NCI-H1694 (cell line): ENCODE results near the gene SYP.
"Not testable (repeated sequence)": the region's sequence is repeated elsewhere in the genome, so short reads cannot be mapped to it uniquely, and the experiment has no call there.

ENCODE experiments used
- DNase-seq: peaks from one replicate; lab custom pipeline; 2025; lab: John Stamatoyannopoulos, UW

SYP gene

DNA sequence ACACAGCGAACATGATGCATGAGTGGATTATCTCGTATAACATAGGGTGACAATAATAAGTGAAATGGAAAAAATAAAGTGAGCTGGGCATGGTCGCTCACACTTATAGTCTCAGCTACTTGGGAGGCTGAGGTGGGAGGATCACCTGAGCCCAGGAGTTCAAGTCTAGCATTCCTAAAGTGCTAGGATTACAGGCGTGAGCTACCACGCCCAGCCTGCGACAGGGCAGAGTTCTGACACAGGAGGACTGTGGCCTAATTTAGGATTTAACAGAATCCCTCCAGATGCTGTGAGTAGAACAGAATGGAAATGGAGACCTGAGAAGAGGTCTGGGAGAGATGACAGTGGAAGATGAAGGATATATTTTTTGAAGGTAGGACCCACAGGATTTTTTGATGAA, 10.4 kb downstream of the SYP start:
- DNase-seq = no peak

DNA sequence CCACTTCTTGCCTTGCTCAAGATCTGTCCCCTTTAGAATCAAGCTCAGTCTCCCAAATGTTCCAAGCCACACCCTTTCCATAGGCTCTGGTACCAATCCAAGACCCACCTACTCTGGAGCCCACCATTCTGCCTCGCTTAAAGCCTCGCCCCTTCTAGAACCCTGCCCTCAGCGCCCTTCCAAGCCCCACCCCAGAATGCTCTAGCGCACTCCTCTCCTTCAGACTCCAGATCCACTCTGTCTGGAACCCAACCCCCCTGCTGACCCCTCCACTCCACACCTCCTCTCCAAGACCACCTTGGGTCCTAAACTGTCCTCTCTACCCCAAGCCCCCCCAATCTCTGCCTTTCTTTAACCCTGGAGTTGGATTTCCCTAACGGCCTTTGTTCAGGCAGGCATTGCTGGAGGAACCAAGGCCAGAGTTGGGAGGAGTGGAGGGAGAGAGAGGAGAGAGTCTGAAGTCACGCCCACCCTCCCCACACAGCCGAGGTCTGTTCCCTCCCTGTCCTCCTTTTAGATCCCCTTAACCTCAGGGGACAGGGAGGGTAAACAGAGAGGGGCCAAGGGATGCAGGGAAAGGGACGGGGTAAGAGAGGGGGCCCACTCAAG, 11.4 kb downstream of the SYP start:
- no peak for DNase-seq

- no peak for DNase-seq
These were observed 12.5 kb downstream of the SYP start for GRCh38 chrX:49187526-49187925.

DNA sequence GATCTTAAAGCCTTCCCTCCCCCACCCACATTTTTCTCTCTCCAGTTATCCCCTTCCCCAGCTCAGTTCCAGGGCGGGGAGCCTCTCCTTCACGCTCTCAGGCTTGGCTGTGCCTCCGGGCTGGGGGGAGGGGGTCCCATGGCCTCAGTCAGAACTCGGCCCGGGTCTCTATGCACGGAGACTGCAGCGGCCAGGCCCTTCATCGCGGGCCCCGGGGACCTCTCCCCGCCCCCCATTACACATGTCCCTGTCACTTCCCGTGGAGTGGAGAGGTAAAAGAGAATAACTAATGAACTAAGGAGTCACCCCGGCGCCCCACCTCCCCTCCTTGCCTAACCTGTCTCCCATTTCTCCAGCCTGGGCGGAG, 13.0 kb downstream of the SYP start:
- DNase-seq = no peak

- DNase-seq = peak; percentile 20
These were observed 13.6 kb downstream of the SYP start, which contains the start of gene PRICKLE3 for GRCh38 chrX:49186125-49187027. Gene PRICKLE3 (minus strand): TSS chrX:49186373. CDS start chrX:49186297, 76 bp downstream.

GRCh38 chrX:49184294-49185281, 15.4 kb downstream of the SYP start:
- no peak for DNase-seq

- no peak for DNase-seq
These were observed 16.2 kb downstream of the SYP start for GRCh38 chrX:49183701-49184281.

GRCh38 chrX:49179358-49179757, 20.6 kb downstream of the SYP start:
- no peak for DNase-seq

GRCh38 chrX:49178537-49178936, 21.5 kb downstream of the SYP start:
- no peak for DNase-seq

- DNase-seq = no peak
These were observed 22.0 kb downstream of the SYP start for GRCh38 chrX:49177873-49178480.

GRCh38 chrX:49177338-49177833, 22.6 kb downstream of the SYP start:
- DNase-seq = no peak

- DNase-seq = no peak
These were observed 23.3 kb downstream of the SYP start for GRCh38 chrX:49176421-49177326.

DNA sequence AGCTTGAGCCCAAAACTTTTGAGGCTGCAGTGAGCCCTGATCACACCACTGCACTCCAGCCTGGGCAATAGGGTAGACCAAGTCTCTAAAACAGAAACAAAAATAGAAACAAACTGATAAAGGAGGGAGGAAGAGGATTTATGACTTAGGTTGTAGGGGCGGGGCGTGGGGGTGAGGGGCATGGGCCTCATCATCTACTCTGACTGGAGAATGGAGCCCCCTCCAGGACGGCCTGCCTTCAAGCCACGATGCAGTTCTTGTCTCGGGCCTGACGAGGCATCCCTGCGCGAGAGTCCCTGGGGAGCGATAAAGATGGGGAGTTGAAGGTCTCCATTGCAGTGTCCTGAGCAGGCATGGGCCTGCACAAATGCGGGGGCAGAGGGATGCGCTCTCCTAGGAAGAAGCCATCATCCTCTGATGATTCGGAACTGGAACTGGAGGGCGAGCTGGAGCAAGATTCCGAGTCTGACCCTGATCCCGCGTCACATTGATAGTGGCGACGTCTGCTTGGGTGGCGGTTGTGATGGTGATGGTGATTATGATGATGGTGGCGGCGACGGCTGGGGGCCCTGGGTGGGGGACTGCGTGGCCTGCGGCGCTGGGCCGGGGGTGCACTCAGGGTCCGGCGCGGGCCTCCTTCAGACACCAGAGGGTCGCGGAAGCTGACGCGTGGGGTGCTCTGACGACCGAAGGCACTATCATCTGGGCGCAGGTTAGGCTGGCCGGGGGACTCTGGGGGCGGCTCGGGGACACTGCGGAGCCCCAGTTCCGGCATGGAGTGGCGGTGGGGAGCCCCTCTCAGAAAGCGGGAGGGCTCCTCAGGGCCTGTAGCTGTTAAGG, 24.3 kb downstream of the SYP start:
- no peak for DNase-seq

DNA sequence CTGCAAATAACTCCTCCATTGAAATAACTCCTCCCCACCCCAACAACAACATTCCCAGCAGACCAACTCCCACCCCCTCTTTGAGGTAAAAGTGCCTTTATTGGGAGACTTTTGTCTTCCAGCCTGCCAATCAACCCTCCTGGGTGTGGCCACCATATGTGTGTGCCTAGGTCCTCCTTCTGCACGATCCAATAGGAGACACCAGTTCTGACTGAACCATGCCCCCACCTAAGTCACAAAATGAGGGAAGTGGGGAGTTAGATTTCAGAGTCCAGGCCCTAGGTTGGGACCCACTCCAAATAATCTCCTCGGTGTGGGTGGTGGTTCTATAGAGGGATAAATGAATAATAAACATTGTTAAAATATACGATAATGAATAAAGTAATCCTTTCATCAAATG, 25.3 kb downstream of the SYP start:
- DNase-seq = no peak

- DNase-seq = not testable (repeated sequence)
These were observed 26.4 kb downstream of the SYP start for GRCh38 chrX:49173544-49173943.

- peak; percentile 33 for DNase-seq
These were observed 27.7 kb downstream of the SYP start for GRCh38 chrX:49172280-49172780.

GRCh38 chrX:49171752-49172279, 28.2 kb downstream of the SYP start, which contains the start of gene PLP2:
Gene PLP2 (plus strand): TSS chrX:49171898. CDS start chrX:49172001, 103 bp downstream.
- no peak for DNase-seq

DNA sequence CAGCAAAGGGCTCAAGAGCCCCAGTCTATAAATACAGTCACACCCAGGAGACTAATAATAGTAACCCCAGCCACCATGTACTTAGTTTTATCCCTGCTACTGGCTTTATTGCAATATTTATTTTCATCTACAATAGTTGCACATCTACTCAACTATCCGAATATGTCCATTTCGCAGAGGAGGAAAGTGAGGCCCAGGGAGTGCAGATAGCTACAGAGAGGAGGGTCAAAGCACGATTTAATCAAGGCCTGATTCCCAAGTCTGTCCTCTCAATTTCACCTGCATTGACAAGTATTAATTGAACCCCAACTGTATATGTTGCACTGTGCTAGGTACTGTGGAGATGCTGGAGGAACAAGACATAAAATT, 32.3 kb downstream of the SYP start:
- no peak for DNase-seq
